ENCODE data around the gene HTR3B.

Gene HTR3B

DNA sequence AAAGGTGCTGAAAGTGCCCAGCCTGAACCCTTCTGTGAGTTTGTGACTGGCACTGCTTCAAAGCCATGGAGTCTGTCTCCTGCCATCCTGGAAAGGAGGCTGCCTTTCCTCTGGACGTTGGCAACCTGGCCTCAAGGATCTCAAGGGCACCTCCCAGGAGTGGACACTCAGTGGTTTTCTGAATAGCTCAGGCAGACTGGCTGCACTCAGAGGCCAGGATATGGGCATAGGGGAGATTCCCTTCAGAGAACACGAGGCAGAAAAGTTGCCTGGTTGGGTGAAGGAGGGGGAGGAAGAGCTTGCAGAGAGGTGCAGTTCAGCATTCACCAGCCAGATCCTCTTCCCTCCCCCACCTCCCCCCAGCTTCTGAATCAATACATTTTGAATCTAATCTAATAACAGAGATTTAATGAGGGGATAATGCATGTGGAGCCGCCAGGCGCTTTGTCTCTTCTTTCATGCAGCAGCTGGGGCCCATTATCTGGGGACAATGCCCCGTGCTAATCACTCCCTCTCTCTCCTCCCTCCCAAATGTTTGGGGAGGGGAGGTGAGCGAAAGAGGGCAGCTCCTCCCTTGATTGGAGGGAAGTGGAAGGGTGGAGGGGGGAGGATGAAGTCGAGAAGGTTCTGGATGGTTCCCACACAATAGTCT, 88.0 kb downstream of the HTR3B start:
- no peak for FAIRE-seq

DNA sequence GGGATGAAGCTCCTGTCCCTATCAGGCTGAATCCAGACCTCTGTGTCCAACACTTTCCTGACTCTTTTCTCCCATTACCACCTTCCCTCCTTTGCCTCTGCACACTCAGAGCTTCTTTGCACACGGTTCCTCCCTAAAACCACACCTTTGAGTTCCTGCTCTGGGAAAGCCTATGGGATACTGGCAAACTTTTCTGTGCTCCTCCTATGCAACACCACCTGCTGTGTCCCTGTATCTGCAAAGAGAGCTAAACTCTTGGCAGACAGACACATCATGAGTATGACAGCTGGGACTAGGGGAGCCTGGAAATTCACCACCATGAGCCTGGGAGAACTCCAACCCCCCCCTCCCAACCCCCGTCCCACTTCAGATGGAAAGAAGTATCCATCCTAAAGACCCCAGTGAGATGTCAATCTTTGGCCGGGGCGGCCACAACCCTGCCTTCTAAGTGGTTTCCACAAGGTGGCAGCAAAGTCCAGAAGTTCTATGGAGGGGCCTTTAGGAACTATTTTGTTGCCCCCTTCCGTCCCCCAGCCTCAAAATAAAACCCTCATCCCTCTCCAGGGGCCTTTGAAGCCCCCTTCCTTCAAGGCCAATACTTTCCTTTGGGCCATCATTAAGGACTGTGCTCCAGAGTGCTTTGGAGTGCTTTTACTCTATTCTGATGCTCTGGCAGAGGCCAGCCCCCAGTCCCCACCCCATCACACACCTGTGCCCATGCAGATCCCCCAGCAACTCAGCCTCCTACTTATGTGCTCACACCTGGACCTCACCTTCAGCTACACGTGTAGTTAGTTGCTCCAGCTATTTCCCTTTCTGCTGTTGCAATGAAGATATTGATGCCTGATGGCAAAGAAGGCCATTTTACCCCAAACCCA, 89.7 kb downstream of the HTR3B start:
- FAIRE-seq = no peak
